OCI-LY3 (cell line): ENCODE data around the gene DCP2.
"Not testable (repeated sequence)": the region's sequence is repeated elsewhere in the genome, so short reads cannot be mapped to it uniquely, and the experiment has no call there.

ENCODE experiments used
- H2AFZ ChIP-seq: fragments of 200-600, 300-600 bp; shearing (Covaris generic); 2 replicates; pipeline ENCODE4 v1.6.0; 2014; ENCODE audit warnings: antibody characterized with exemption, low read depth, low read length
- H3K27ac ChIP-seq: fragments of 200-600, 300-600 bp; sonication (generic); 2 replicates; pipeline ENCODE4 v1.5.1; 2014; ENCODE audit warnings: mild to moderate bottlenecking, low read length, moderate library complexity, mixed read lengths
- H3K27me3 ChIP-seq: fragments of 200-600, 300-600 bp; sonication (generic); 2 replicates; pipeline ENCODE4 v1.6.1; 2014; ENCODE audit warnings: low read depth, low read length, mixed read lengths
- H3K36me3 ChIP-seq: fragments of 200-600, 300-600 bp; sonication (generic); replicated peaks from 2 replicates; pipeline ENCODE3; 2014; ENCODE audit warnings: low read depth, low read length, mixed read lengths
- H3K4me1 ChIP-seq: fragments of 300-600, 200-600 bp; sonication (generic); 2 replicates; pipeline ENCODE4 v1.6.1; 2014; ENCODE audit warnings: low read length, mixed read lengths
- H3K4me2 ChIP-seq: fragments of 200-600, 300-600 bp; sonication (generic); 2 replicates; pipeline ENCODE4 v1.6.1; 2014; ENCODE audit warnings: low read length, mixed read lengths
- H3K4me3 ChIP-seq: fragments of 300-600, 200-600 bp; sonication (generic); 2 replicates; pipeline ENCODE4 v1.5.1; 2014; ENCODE audit warnings: antibody characterized with exemption, mild to moderate bottlenecking, low read length, moderate library complexity
- H3K79me2 ChIP-seq: fragments of 300-600, 200-600 bp; shearing (Covaris generic); 2 replicates; pipeline ENCODE4 v1.6.1; 2014; ENCODE audit warnings: mild to moderate bottlenecking, low read length, mixed read lengths
- H3K9ac ChIP-seq: fragments of 300-600, 200-600 bp; shearing (Covaris generic); 2 replicates; pipeline ENCODE4 v1.6.0; 2014; ENCODE audit warnings: mild to moderate bottlenecking, low read length, moderate library complexity
- H3K9me3 ChIP-seq: fragments of 200-600, 300-600 bp; shearing (Covaris generic); 2 replicates; pipeline ENCODE4 v1.6.1; 2014; ENCODE audit warnings: low read length, mixed read lengths; ENCODE audit not compliant: insufficient read depth
- H4K20me1 ChIP-seq: fragments of 200-600, 300-600 bp; sonication (generic); 2 replicates; pipeline ENCODE4 v1.6.1; 2016; ENCODE audit warnings: low read length, mixed read lengths; ENCODE audit not compliant: insufficient read depth
- EZH2phosphoT487 ChIP-seq: fragments of 200-600 bp; shearing (Covaris generic); IDR thresholded peaks from 2 replicates; pipeline ENCODE4 v1.6.1; 2018; ENCODE audit warnings: antibody characterized with exemption, mixed run types, low read depth
- TF ChIP-seq, protein P1 (sequence below): fragments of 200-600, 300-600 bp; sonication (generic); IDR thresholded peaks from 2 replicates; pipeline ENCODE4 v1.5.1; 2014; ENCODE audit warnings: antibody characterized with exemption, low read length, low read depth

DCP2 gene

DNA sequence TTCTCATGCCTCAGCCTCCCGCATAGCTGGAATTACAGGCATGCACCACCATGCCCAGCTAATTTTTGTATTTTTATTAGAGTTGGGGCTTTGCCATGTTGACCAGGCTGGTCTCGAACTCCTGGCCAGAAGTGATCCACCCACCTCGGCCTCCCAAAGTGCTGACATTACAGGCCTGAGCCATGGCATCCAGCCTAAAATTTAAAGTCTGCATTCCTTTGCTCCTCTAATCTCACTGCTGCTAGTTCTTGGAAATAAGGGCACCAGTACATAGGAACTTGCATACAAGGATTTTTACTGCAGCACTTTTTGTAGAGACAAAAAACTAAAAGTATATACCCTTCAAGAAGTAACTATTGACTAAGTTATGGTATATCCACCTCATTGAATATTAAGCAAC, 20.0 kb upstream of the DCP2 start:
- no peaks in the 10 kb centered on the region for H3K79me2 ChIP-seq
- no peak overlapping the region for H2AFZ ChIP-seq
- no peaks in the 10 kb centered on the region for H4K20me1 ChIP-seq
- H3K4me1 ChIP-seq: peaks cover 22% of the 10 kb centered on the region
- H3K36me3 ChIP-seq: no peaks in the 10 kb centered on the region
- no peak overlapping the region for H3K4me3 ChIP-seq
- no peaks in the 10 kb centered on the region for H3K9me3 ChIP-seq
- H3K27me3 ChIP-seq: no peaks in the 10 kb centered on the region
- H3K27ac ChIP-seq: no peak overlapping the region
- H3K4me2 ChIP-seq: no peak overlapping the region
- H3K9ac ChIP-seq: no peak overlapping the region
- TF ChIP-seq EZH2phosphoT487: no peak
- TF ChIP-seq, protein P1, sequence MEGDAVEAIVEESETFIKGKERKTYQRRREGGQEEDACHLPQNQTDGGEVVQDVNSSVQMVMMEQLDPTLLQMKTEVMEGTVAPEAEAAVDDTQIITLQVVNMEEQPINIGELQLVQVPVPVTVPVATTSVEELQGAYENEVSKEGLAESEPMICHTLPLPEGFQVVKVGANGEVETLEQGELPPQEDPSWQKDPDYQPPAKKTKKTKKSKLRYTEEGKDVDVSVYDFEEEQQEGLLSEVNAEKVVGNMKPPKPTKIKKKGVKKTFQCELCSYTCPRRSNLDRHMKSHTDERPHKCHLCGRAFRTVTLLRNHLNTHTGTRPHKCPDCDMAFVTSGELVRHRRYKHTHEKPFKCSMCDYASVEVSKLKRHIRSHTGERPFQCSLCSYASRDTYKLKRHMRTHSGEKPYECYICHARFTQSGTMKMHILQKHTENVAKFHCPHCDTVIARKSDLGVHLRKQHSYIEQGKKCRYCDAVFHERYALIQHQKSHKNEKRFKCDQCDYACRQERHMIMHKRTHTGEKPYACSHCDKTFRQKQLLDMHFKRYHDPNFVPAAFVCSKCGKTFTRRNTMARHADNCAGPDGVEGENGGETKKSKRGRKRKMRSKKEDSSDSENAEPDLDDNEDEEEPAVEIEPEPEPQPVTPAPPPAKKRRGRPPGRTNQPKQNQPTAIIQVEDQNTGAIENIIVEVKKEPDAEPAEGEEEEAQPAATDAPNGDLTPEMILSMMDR: no peak

DNA sequence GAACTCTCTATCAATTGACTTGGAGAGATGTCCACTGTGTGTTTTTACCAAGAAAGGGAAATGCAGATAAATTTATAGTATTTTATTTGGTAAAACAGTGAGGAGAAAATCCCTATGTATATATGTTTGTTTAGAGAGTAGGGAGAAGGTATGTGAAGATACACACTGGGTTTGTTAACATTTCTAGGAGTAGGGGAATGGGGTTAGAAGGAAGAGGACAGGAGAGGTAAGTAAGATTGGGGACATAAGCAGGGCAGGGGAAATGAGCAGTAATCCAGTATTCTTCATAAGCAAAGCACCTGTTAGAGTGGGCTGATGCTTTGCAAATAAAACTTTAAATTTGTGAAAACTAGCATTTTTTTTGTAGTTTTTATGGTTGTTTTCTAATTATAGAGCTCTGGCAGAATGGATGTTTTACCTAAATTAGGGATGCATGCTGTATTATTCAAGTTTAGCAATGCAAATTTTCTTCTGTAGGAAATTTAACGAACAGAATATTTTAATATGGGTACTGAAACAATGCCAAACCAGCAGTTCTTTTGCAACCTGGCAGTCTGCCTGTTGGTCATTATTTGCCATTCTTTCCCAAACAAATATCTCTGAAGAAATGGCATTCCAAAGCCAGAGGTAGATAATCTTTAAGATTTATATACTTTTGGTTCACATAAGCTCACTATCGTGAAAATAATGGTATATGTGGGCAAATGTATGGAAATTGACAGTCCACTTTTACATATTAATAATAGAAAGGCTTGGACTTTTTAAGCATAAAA, 19.4 kb upstream of the DCP2 start:
- Histone ChIP-seq H3K27ac (no peak overlapping the region), H2AFZ (no peak overlapping the region), H3K27me3 (no peaks in the 10 kb centered on the region), H3K36me3 (no peaks in the 10 kb centered on the region), H3K79me2 (no peaks in the 10 kb centered on the region), H3K4me2 (no peak overlapping the region), H3K4me3 (no peak overlapping the region), H3K9me3 (no peaks in the 10 kb centered on the region), H3K4me1 (peaks cover 27% of the 10 kb centered on the region), H3K9ac (no peak overlapping the region), H4K20me1 (no peaks in the 10 kb centered on the region)
- no peak for TF ChIP-seq EZH2phosphoT487
- TF ChIP-seq, protein P1: no peak

DNA sequence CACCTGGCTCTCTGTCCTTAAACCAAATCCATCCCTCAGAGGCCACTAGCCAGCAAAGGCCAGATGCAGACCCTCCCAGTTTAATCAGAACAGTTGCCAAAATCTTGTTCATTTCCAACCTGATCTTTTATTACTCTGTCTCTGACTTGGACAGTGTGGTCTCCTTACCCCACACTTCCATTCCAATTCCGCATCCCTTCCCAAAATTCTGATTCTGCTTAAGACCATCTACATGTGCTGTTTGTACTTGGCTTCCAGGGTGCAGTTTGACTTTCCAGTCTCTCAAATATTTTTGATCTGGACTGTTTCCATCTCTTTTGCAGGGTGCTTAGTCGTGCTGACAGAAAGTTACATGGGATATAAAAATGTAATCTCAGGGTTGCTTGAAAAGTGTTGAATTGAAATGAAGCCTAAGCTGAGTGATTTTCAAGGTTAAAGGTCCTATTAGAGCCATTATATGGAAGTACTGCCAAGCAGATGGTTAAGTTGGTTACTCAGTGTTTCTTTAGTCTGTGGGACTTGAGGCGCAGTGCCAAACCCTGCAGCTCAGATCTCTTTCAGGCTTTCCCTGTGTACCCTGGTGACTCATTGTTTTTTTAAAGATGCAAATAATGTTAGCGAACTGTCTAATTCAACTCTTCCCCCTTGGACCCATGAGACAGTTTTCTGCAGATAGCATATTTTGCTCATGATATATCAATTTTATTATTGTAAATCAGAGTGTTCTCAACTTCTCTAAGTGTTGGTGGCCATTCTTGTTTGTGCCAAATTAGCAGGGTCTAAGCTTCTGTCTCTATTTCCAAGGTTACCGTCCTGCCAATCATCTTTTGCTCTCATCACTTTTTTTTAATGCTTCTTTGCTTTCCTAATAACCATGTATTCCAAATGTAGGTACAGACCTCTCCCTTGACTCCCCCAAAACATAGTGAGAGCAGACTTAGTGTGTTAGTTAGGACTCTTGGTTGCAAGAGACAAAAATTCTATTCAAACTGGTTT, 18.2 kb upstream of the DCP2 start:
- H3K27ac ChIP-seq: no peak overlapping the region
- H3K9ac ChIP-seq: no peak overlapping the region
- no peaks in the 10 kb centered on the region for H3K79me2 ChIP-seq
- H3K36me3 ChIP-seq: no peaks in the 10 kb centered on the region
- H4K20me1 ChIP-seq: no peaks in the 10 kb centered on the region
- no peak overlapping the region; the same call in 1 of the 2 replicates for H3K4me2 ChIP-seq
- TF ChIP-seq, protein P1: no peak
- H2AFZ ChIP-seq: no peak overlapping the region
- no peaks in the 10 kb centered on the region for H3K27me3 ChIP-seq
- no peaks in the 10 kb centered on the region for H3K9me3 ChIP-seq
- peaks cover 39% of the 10 kb centered on the region for H3K4me1 ChIP-seq
- H3K4me3 ChIP-seq: no peak overlapping the region

DNA sequence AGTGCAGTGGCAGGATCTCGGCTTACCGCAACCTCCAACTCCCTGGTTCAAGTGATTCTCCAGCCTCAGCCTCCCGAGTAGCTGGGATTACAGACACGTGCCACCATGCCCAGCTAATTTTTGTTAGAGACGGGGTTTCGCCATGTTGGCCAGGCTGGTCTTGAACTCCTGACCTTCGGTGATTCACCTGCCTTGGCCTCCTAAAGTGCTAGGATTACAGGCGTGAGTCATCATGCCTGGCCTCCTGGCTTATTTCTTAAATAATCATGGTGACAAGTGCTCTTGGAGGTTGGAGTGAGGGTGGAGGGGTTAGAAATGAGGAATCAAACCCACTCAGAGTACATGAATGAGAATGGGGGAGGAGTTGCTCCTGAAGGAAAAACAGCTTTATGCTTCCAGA, 16.7 kb upstream of the DCP2 start:
- H3K9me3 ChIP-seq, H3K4me3 ChIP-seq, H2AFZ ChIP-seq, H3K9ac ChIP-seq, H3K27me3 ChIP-seq, H3K36me3 ChIP-seq, H3K4me2 ChIP-seq, H3K79me2 ChIP-seq, H4K20me1 ChIP-seq, H3K27ac ChIP-seq: not testable (repeated sequence)
- peaks cover 51% of the 10 kb centered on the region for H3K4me1 ChIP-seq
